GM19193 (cell line): ENCODE results near the gene ACOX3.

Experiments
- POLR2A ChIP-seq: IDR thresholded peaks from 4 replicates; pipeline ENCODE4 v1.6.1; 2011; ENCODE audit not compliant: insufficient read depth, insufficient read length; ENCODE audit errors: extremely low read depth

ACOX3 gene

GRCh38 chr4:8351931-8352367 lies 88.6 kb downstream of the ACOX3 start:
- no peak for TF ChIP-seq POLR2A

- TF ChIP-seq POLR2A, result no peak
These were observed 89.6 kb downstream of the ACOX3 start for GRCh38 chr4:8350841-8351461.

- no peak for TF ChIP-seq POLR2A
These were observed 90.2 kb downstream of the ACOX3 start for GRCh38 chr4:8350352-8350751.

- no peak for TF ChIP-seq POLR2A
These were observed 90.8 kb downstream of the ACOX3 start for GRCh38 chr4:8349664-8350236.

- TF ChIP-seq POLR2A, result no peak
These were observed 92.5 kb downstream of the ACOX3 start for GRCh38 chr4:8348071-8348470.

- no peak for TF ChIP-seq POLR2A
These were observed 92.9 kb downstream of the ACOX3 start for GRCh38 chr4:8347660-8348059.

GRCh38 chr4:8346838-8347605 lies 93.5 kb downstream of the ACOX3 start:
- TF ChIP-seq POLR2A, result no peak

GRCh38 chr4:8345946-8346814 lies 94.3 kb downstream of the ACOX3 start:
- no peak for TF ChIP-seq POLR2A

GRCh38 chr4:8345053-8345945 lies 95.2 kb downstream of the ACOX3 start:
- TF ChIP-seq POLR2A, result no peak

GRCh38 chr4:8344377-8344776 lies 96.1 kb downstream of the ACOX3 start:
- TF ChIP-seq POLR2A, result no peak

- no peak for TF ChIP-seq POLR2A
These were observed 96.6 kb downstream of the ACOX3 start for GRCh38 chr4:8343967-8344331.

- TF ChIP-seq POLR2A, result no peak
These were observed 97.1 kb downstream of the ACOX3 start for GRCh38 chr4:8343262-8343966.

GRCh38 chr4:8342651-8343261 lies 97.8 kb downstream of the ACOX3 start:
- no peak for TF ChIP-seq POLR2A
